NCI-H2081 (cell line): ENCODE data around the gene KCNJ16.

Experiments used
- DNase-seq, 2 experiments: peaks; one replicate each; lab custom pipeline; 2025; lab: John Stamatoyannopoulos, UW

Gene KCNJ16

DNA sequence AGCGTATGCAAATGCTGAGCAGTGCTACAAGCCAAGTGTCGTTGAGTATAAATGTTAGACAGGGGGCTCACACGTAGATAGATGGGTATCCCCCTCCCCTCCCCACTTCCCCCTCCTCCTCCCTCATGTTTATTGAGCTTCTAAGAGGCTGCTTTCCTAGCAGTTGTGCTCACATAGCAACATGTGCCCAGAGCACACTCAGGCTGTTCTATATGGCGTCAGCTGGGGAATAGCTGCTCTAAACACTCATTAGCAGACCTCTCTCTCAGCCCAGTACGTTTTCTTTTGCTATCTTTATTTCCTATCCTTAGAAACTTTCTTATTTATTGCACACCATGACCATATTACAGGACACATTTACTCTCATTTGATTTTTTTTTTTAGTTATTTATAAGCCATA, 96.1 kb downstream of the KCNJ16 start:
- no peak for DNase-seq

DNA sequence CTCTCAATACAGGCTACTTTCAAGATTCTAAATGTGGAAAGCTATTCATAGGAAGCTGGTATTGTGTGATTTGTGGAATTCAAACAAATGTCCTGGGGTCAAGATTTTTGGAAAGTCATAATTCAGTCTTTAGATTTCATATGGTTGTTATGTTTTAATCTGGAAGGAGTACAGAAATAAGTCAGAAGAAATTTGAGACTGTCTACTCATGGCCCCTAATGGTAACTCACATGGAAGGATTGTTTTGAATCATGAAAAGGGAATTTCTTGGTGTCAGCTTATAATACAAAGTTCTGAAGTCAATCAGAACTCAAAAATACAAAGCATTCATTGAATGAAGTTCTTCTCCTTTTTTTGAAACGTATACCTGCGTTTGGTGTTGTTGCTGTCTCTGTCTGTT, 97.4 kb downstream of the KCNJ16 start:
- DNase-seq, result no peak

DNA sequence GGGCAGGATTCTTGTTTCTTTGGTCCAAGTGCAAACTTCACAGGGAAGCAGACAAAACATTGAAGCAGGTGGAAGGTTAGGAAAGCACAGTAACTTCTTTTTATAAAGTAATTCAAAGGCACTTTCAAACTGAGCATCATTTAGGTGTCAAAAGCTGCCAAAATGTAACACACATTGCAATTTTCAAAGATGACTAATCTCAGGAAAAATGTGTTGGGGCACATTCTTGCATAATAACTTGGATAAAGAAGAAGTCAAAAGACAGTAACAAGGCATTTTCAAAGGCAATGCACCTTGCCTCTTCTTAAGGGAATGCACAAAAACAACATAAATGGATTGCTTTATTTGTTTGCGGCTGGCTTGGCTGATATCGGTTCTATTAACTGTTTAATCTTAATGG, 97.9 kb downstream of the KCNJ16 start:
- DNase-seq, result no peak

DNA sequence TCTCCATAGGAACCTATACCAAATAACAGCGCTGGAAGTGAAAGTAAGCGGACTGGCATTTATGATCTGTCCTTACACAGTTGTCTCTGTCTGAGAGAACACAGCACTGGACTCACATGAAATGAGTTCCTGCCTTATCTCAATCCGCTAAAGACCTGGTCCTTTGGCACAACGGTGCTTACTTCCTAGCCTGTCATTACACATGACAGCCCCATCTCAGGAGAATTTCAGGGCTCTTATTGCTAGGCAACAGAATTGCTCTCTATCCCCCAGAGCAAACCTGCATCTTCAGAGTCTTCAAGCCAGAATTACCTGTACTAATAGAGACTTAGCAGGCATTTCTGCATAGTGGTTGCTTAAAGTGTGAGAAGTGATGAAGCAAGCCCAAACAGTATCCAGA, 98.7 kb downstream of the KCNJ16 start:
- DNase-seq, result no peak

DNA sequence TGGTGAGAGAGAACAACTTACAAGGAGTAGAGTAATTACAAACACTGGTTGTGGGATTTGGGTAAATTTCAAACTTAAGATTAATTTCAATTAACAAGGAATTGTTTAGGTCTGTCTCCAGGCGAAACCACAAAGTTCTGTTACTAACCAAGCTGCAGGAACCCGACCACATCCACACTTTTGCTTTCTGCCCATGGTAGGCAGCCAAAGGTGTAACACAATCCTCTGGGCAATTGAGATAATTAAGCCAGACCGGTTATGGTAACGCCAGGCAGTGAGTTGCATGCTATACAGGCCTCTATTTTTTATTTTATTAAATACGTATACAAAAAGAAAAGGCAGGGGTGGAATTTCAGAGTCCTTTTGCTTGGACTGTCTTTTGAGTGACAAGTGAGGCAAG, 106.4 kb downstream of the KCNJ16 start:
- peak in 1 of 2 experiments; percentile 39 for DNase-seq

DNA sequence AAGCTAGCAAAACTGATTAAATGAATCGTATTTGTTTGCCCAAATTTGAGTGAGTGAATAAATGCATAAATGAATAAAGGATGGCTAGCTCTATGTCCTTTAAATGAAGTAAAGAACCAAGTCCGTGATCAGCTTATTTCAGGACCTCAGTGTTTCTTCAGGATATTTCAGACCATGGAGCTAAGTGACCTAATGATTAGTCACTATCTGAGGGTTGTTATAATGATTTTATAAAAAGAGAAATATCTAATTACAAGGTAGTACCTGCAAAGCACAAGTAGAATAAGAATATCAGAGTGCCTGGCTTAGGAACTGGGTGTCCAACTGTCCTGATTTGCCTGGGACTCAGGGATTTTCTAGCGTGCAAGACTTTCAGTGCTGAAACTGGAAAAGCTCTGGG, 106.8 kb downstream of the KCNJ16 start:
- no peak for DNase-seq

DNA sequence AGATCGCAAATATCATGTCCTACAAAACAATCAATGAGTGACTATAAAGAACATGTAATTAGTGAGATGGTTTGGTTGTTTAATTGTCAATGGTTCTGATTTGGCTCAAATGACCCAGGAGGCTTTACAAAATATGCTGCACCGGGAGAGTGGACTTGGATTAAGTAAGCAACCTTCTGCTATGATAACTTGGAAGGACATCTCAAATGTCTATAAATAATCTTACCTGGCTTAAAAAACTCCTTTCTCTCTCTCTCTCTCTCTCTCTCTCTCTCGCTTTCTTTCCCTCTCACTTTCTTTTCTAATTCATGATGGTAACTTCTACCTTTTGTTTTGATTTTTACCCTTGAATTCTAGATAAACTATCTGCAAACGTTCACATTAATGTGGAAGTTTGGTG, 108.5 kb downstream of the KCNJ16 start:
- DNase-seq, result no peak

DNA sequence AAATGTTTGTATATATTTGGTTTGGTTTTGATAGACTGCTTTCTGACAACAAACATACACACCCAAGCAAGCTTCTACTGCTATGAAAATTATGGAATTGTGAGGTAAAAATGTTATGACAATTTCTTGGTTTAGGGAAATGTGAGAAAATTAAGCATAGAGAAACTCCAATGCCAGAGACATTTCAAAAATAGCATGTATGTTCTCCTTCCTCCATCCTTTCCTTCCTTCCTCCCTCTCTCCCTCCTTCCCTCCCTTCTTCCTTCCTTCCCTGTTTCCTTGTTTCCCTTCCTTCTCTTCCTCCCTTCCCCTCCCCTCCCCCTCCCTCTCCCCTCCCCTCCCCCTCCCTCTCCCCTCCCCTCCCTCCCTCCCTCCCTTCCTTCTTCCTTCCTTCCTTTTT, 109.2 kb downstream of the KCNJ16 start:
- no peak for DNase-seq

DNA sequence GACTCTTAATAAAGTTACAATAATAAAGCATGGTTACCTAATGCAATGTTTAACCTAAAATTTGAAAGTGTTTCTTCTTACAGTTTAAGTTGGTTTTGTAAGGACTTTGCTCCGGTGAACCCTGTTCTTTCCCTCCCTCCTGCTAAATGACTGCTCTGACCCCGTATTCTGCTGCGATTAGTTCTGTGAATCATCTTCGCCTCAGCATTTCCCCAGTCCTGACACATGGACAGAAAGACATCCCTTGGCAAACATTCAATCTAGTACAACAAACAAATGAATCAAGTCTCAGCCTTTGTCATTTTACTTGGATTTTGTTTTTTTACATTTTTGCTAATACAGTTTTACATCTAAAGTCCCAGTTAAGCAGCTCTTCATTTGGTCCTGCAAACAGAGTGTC, 109.7 kb downstream of the KCNJ16 start:
- DNase-seq, result no peak
